Stimulated activated CD8-positive, alpha-beta memory T cell treated with anti-CD3 and anti-CD28 coated beads, Interleukin-15, amount 100 ng/mL, for 24 hours (primary cell): ENCODE results near the gene AVL9.
"Not testable (repeated sequence)": the region's sequence is repeated elsewhere in the genome, so short reads cannot be mapped to it uniquely, and the experiment has no call there.

Experiments
- DNase-seq: peaks from one replicate; pipeline ENCODE4 v3.0.0-alpha.2; 2020; ENCODE audit warnings: low read depth

AVL9 gene

DNA sequence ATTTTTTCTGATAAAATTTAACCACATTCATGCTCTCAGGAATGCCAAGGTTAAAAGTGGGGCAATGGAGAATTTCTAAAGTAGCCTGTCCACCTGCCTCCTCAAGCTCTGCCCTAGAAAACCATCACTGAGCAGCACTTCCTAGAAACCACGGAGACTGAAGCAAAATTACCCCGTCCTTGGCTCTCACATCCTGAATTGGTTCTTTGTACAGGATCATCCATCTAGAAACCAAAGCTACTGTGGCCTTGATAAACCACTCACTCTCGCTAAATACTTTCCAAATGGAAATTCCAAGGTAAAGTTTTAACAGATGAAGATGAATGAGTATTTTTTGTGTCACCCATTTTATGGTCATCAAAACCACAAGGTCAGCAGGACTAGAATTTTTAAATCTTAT is 96.6 kb downstream of the AVL9 start:
- no peak for DNase-seq

DNA sequence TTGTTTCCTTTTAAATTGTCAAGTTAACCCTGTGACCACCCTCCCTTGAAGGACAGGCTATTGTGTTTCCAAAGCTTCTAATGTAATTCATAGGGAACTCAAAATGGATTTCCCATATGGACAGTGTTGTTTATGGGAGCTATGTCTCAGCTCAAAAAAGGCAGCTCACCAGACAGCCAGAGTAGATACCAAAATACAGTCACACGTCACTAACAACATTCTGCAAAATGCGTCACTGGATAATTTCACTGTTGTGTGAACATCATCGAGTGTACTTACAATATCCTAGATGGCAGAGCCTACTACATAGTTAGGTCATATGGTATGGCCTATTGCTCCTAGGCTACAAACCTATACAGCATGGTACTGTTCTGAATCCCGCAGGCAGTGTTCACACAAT is 97.4 kb downstream of the AVL9 start:
- DNase-seq, result no peak

DNA sequence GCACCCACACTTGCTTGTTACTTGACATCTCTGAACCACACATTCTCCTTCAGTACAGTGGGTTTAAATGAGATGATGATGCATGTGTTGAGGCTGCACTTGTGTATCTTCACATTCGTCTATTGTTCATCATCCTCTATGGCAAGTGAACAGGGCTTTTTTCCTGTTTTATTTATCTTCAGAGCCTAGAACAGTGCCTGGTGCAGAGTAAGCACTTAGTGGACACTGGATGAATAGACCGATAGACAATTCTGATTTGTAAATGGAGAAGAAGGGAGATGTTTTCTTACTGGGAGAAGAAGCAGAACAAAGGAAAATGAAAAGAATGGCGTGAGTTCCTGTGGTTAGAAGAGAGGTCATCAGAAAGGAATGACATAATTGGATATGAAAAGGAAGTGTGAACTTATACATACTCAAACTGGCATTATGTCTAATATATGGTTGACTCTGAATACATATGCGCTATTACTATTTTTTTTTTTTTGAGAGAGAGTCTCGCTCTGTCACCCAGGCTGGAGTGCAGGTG is 99.7 kb downstream of the AVL9 start:
- no peak for DNase-seq

DNA sequence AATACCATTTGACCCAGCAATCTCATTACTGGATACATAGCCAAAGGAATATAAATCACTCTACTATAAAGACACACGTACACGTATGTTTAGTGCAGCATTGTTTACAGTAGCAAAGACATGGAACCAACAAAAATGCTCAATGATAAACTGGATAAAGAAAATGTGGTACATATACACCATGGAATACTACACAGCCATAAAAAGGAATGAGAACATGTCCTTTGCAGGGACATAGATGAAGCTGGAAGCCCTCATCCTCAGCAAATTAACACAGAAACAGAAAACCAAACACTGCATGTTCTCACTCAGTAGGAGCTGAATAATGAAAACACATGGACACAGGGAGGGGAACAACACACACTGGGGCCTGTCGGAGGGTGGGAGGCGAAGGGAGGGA is 105.9 kb downstream of the AVL9 start:
- not testable (repeated sequence) for DNase-seq

DNA sequence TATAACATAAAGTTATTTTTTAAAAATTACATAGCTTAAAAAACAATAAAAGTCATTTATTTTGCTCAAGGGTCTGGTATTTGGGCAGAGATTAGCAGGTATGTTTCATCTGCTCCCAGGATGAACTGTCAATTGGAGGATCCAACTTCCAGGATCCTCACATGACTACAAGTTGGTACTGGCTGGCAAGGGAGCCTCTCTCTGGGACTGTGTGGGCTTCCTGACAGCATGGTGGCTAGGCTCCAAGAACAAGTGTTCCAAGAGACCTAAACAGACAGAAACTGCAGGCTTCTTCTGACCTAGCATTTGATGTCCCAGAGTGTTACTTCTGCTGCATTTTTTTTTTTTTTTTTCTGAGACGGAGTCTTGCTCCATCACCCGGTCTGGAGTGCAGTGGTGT is 107.2 kb downstream of the AVL9 start:
- DNase-seq, result no peak

DNA sequence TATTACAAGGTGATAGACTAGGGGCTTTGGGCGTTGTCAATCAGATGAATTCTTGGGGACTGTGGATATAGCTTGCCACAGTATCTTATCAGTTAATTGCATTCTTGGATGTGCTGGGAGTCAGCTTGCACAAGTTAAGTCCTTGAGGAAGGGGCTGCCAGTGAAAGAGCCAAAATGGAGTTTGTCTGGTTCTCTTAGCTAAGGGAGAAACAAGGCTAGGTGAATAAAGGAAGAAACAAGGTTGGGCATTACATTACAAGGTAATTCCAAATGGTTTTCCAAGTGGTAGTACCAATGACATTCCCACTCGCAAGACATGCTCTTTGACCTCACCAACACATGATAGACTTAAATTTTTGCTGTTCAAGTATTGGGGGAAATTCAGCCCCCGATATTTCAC is 108.2 kb downstream of the AVL9 start:
- DNase-seq, result not testable (repeated sequence)

DNA sequence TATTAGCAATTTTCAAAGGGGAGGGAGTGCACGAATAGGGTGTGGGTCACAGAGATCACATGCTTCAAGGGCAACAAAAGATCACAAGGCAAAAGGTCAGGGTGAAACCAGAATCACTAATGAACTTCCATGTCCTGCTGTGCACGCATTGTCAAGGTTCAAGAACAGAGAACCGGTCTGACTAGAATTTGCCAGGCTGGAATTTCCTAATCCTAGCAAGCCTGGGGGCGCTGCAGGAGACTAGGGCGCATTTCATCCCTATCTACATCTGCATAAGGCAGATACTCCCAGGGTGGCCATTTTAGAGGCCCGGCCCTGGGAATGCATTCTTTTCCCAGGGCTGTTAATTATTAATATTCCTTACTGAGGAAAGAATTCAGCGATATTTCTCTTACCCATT is 108.8 kb downstream of the AVL9 start:
- DNase-seq, result not testable (repeated sequence)

DNA sequence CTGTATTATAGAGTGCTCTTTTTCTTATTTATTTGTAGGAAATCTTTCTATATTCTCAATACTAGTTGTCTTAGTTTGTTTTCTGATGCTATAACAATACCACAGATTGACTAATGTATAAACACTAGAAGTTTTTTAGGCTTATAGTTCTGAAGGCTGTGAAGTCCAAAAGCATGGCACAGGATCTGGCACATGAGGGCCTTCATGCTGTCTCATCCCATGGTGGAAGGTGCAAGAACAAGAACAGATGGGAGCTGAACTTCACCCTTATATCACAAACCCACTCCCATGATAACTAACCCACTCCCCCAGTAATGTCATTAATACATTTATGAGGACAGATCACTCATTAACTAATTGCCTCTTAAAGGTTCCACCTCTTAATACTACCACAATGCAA is 109.7 kb downstream of the AVL9 start:
- DNase-seq, result no peak

DNA sequence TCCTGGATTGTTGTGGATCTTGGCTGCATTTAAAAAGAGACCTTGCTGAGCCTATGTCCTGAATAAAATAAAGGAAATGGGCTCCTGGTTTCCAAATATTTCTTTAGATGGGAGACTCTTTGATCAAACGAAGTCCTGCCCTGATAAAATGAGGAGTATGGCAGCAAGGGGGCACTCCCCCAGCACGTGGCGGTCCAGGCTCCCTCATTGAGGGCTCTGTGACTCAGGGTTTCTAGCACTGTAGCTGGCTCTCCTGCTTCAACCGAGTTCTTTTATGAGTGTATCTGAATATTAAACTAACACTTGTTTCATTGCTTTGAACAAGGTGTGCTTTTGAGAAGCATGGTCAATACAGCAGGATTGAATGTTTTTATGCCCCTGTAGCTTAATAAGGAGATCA is 114.2 kb downstream of the AVL9 start:
- DNase-seq, result no peak

DNA sequence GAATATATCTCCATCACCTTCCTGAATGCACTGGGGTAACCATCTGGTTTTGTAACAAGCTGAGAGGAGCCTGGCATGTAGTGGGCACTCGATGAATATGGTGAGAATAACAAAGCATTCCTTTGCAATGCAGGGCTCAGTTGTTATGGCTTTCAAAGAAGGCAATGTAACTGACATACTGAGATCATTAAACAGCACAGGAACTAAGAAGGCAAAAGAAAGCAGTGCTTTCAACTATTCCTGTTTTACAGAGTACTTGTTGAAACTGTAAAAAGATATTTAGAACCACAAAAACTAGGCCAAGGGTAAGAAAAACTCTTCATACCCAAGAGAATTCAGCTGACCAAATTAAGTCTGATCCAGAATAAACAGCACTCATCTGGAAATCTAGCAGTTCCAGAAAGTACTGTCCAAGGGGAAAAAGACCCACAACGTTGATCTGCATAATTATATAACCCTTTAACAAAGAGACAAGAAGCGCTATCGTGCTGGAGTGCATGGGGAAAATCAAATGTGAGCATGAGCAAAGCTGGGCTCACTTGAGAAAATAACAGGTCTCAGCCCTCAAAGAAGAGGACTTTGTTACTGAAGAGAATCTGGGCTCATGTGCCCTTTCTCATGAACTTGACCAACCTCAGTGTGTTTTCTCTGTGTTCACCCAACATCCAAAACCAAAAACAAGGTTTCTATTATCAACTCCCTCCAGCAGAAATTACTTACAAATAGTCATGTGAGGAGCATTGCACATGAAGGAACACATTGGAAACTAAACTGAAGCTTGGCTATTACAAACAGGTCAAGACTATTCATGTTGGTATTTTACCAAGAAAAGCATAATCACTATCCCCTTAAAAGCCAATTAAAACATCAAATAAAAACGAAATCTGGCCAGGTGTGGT is 116.2 kb downstream of the AVL9 start:
- no peak for DNase-seq

DNA sequence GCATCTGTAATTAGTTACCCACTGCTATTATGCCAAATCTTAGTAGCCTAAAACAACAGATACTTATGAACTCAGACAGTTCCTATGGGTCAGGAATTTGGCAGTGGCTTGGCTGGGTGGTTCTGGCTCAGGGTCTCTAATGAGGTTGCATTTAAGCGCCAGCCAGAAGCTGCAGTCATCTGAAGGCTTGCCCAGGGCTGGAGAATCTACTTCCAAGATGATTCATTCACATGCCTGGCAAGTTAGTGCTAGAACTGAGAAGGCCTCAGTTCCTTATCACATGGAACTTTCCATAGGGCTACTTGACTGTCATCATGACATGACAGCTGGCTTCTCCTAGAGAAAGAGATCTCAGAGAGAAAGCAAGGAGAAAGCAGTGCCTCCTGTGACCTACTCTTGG is 121.3 kb downstream of the AVL9 start:
- DNase-seq, result no peak

DNA sequence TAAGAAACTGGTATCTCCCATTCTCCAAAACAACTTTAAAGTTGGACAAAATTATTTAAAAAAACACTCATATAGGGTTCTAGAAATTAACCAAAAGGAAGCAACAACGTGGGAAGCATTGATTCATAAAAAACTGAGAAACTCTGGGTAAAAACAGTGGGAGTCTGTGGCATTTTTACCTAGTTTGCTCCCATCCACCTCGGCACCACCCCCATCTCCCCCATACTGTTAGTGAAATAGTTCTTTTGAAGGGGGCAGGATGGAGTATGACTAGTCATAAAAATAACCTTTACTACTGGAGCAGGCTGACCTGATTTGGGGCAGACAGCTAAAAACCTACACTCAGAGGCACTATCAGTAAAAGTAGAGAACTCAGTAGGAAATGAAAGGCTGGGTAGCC is 123.2 kb downstream of the AVL9 start:
- DNase-seq, result no peak

DNA sequence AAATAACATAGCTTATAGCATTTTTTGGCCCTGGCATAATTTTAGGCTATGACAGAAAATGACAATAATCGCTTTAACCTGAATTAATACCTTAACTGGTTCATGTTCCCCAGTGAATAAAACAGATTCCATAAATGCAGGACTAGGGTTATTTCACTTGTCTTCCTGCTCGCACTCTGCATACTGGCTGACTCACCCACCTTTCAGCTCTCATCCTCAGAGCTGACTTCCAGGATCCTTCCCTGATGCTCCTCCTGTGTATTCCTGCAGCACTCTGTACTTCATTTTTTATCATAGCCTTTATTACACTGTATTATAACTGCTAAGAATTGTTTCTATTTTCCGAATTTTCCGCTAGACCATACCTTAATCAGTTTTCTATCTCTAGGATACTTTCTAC is 123.7 kb downstream of the AVL9 start:
- no peak for DNase-seq

DNA sequence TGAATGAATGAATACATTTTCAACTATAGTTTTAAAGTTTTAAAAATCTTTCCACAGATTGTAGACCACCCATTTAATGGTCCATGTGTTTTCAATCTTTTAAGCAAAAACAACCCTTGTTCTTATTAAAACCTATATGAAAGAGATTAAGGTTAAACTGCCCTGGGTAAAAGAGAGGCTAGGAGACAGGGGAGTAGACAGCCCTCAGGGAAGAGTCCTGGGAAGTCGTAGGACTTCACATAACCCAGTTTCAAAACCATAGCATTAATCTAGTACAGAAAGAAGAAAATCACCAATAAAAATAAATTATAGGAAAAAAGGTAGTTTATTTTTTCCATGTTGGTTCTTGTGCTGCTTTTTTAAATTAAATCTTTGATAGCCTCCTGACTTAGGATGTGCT is 124.1 kb downstream of the AVL9 start:
- DNase-seq, result not testable (repeated sequence)

DNA sequence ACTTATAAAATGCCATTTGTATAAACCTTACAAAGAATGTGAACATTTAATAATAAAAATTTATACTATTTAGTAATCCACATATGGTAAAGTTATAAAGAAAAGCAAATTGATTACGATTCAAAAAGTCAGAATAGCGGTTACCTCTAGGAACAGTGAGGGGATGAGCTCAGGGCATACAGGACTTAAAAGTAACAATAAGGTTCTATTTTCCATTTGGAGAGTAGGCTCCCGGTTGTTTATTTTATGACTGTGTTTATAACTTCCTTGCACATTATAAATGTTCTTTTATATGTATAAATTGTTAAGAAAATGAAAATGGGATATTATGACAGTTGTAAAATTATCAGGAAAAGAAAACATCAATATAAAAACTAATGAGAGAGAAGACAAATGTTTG is 135.7 kb downstream of the AVL9 start:
- no peak for DNase-seq

DNA sequence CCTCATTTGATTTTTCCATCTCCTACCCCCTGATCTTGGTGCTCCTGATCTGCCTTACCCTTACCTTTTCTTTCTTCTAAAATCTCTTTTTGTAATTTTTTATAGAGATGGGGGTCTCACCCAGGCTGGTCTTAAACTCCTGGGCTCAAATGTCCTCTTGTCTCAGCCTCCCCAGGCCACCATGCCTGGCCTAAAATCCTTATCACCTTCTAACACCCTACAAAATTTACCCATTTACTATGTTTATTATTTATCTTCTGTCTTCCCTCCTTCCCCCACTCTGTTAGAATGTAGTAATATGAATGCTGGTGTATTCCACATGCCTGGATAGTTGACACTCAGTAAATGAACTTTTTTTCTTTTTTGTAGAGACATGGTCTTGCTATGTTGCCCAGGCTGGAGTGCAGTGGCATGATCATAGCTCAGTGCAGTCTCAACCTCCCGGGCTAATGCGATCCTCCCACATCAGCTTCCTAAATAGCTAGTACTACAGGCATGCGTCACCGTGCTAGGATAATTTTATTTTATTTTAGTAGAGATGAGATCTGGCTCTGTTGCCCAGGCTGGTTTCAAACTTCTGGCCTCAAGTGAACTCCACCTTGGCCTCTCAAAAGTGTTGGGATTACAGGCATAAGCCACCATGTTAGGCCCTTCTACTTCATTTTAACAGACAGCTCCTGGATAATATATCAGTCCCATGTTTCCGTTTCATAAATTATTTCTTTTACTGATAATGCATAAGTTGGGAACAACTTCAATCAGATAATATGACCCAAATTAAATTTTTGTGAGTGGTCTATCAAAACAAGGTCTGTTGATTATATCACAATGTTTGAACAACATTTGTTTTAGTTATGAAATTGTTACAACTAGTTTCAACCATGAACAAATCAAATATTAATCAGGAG is 136.6 kb downstream of the AVL9 start:
- not testable (repeated sequence) for DNase-seq

DNA sequence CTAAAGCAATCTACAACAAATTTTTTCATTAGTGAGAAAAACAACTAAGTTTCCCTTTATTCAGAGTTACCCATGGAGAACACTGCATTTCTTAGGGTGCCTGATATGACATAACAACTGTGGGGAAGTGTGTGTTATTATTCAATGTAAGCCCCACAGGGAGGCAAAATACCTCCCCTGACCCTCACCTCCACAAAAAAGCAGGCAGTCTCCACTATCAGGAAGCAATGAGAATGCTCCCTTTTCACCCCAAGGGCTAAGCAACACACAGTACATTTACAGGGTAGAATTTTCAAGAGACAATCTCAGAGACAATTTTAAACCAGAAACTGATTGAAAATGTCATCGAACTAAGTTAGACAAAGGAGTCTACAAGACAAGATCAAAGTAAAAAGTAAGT is 138.2 kb downstream of the AVL9 start:
- DNase-seq, result not testable (repeated sequence)

DNA sequence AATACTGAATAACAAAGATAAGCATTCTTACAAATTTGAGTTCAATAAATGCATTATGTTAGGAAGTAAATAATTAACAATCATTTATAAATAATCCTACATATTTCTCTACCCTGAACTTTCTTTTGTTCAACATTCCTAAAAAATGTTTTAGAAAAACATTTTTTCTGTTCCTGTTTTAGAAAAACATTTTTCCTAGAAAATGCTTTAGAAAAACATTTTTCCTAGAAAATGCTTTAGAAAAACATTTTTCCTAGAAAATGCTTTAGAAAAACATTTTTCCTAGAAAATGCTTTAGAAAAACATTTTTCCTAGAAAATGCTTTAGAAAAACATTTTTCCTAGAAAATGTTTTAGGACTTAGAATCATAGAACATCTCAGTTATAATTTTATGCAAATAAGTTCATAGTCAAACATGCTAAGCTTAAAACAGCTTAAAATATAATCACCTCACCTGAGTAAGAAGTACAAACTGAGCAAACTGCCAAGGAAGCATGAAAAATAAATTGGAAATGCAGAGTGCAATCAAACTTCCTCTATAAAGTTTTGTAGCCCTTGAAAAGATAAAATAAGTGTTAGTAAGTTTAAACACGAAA is 139.6 kb downstream of the AVL9 start:
- not testable (repeated sequence) for DNase-seq

DNA sequence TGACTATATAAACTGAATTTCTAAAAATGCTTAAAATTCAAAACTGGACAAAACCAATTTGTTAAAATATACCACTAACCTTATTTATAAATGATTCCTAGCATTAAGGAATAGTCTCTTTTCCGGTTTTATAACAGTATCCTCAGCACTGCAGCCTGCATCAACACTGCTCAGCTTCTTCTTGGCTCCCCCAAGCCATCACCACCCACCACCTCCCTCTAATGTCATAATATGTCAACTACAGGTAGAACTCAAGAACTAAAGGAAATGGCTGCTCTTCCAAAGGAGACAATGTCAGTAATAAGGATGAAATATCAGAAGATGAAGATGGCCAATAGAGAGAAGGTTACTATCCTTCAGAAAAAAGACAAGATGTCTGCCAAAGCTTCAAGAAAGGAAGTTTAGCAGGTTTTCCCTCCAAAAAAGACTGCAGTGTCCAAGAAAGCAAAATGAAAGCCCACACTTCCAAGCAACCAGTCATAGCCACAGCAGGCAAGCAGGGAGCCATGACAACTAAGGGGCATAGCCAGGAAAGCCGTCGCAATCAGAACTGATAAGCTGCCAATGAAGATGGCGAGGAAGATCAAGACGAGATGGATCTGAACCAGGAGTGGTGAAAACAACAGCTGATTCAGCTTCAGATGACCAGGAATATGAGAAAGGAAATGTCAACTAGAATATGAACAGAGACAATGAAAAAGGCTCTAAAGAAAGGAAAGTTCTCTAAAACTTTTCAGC is 141.6 kb downstream of the AVL9 start:
- DNase-seq, result not testable (repeated sequence)

DNA sequence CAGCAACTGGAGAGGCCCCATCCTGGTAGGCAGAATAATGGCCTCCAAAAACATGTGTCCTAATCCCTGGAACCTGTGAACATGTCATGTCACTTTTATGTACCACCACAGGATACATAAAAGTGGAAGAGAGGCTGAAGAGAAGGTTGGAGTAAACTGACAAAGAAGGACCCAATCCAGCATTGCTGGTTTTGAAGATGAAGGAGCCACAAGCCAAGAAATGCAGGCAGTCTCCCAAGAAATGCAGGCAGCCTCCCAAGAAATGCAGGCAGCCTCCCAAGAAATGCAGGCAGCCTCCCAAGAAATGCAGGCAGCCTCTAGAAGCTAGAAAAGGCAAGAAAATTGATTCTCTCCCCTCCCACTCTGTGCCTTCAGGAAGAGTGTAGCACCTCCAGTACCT is 142.3 kb downstream of the AVL9 start:
- not testable (repeated sequence) for DNase-seq
